Head of caudate nucleus (tissue), 42 donors: ENCODE results near the gene PLA2G5.
A peak's percentile ranks its signal among the peaks of the same experiment; 100 is the strongest.

Experiments
- DNase-seq, 42 donors: peaks; one replicate each; pipeline versions ENCODE4 v3.0.0 to v3.0.0-alpha.2; 2020 to 2021; ENCODE audit warnings: mixed read lengths in 7 of 42
- intact Hi-C: fragments of 100-400 bp; cut with DNase I; formaldehyde crosslinking; loops from one replicate; pipeline ENCODE4 v1.15.0; 2022

PLA2G5 gene

GRCh38 chr1:20083178-20083944, 13.4 kb downstream of the PLA2G5 start:
- DNase-seq: no peak
- intact Hi-C loops: no loop called here

GRCh38 chr1:20086800-20087199, 16.8 kb downstream of the PLA2G5 start:
- intact Hi-C loops: no loop called here
- no peak for DNase-seq

GRCh38 chr1:20087668-20088067, 17.7 kb downstream of the PLA2G5 start:
- DNase-seq: no peak
- intact Hi-C loops: no loop called here

- DNase-seq: no peak
- intact Hi-C loops: no loop called here
Measured at GRCh38 chr1:20089328-20090077, 19.5 kb downstream of the PLA2G5 start.

GRCh38 chr1:20090119-20090518, 20.1 kb downstream of the PLA2G5 start:
- DNase-seq: no peak
- intact Hi-C loops: no loop called here

GRCh38 chr1:20090641-20091040, 20.6 kb downstream of the PLA2G5 start:
- DNase-seq: no peak
- intact Hi-C loops: no loop called here

- intact Hi-C loops: no loop called here
- no peak for DNase-seq
Measured at GRCh38 chr1:20093303-20093702, 23.3 kb downstream of the PLA2G5 start.

- intact Hi-C loops: no loop called here
- no peak for DNase-seq
Measured at GRCh38 chr1:20093940-20094391, 24.0 kb downstream of the PLA2G5 start.

GRCh38 chr1:20095564-20096434, 25.8 kb downstream of the PLA2G5 start:
- no peak for DNase-seq
- intact Hi-C loops: no loop called here

- DNase-seq: no peak
- intact Hi-C loops: no loop called here
Measured at GRCh38 chr1:20096840-20097447, 26.9 kb downstream of the PLA2G5 start.

GRCh38 chr1:20099533-20099932, 29.5 kb downstream of the PLA2G5 start:
- intact Hi-C loops: no loop called here
- DNase-seq: no peak

GRCh38 chr1:20100632-20101355, 30.8 kb downstream of the PLA2G5 start:
- peak in 35 of 42 donors; percentile 4 to 69 (median 29) for DNase-seq
- intact Hi-C loops: no loop called here

- intact Hi-C loops: no loop called here
Measured at GRCh38 chr1:20102875-20103274, 32.9 kb downstream of the PLA2G5 start.

GRCh38 chr1:20105856-20106255, 35.9 kb downstream of the PLA2G5 start:
- DNase-seq: no peak
- intact Hi-C loops: no loop called here

More at GRCh38 chr1:20102875-20103274, 32.9 kb downstream of the PLA2G5 start:
- DNase-seq: no peak

- intact Hi-C loops: no loop called here
- no peak for DNase-seq
Measured at GRCh38 chr1:20107351-20107750, 37.4 kb downstream of the PLA2G5 start.

- intact Hi-C loops: no loop called here
- DNase-seq: no peak
Measured at GRCh38 chr1:20107796-20108195, 37.8 kb downstream of the PLA2G5 start.

- no peak for DNase-seq
- intact Hi-C loops: no loop called here
Measured at GRCh38 chr1:20108366-20109123, 38.6 kb downstream of the PLA2G5 start.
